IPS-15b (cell line): ENCODE results near the gene TPCN2.

Experiments used
- H3K27me3 ChIP-seq: one replicate; pipeline ENCODE4 v1.6.1; 2013; ENCODE audit warnings: low read length; ENCODE audit not compliant: control insufficient read depth, insufficient read depth
- H3K36me3 ChIP-seq: one replicate; pipeline ENCODE4 v1.6.1; 2013; ENCODE audit warnings: low read length; ENCODE audit not compliant: control insufficient read depth, insufficient read depth
- H3K4me1 ChIP-seq: one replicate; pipeline ENCODE4 v1.6.1; 2013; ENCODE audit warnings: mild to moderate bottlenecking, low read length; ENCODE audit not compliant: control insufficient read depth, insufficient read depth
- H3K4me3 ChIP-seq: one replicate; pipeline ENCODE4 v1.5.1; 2013; ENCODE audit warnings: low read depth, low read length
- H3K9ac ChIP-seq: one replicate; pipeline ENCODE4 v1.6.1; 2013; ENCODE audit warnings: low read depth, mild to moderate bottlenecking, low read length
- H3K9me3 ChIP-seq: one replicate; pipeline ENCODE4 v1.6.1; 2013; ENCODE audit warnings: mild to moderate bottlenecking, low read length; ENCODE audit not compliant: control insufficient read depth, insufficient read depth

The TPCN2 gene

GRCh38 chr11:69114811-69115523 is 66.2 kb downstream of the TPCN2 start:
- Histone ChIP-seq H3K9ac (no peak overlapping the region), H3K4me1 (no peaks in the 10 kb centered on the region), H3K9me3 (no peaks in the 10 kb centered on the region), H3K36me3 (no peaks in the 10 kb centered on the region), H3K27me3 (no peaks in the 10 kb centered on the region), H3K4me3 (no peak overlapping the region)

- H3K36me3 ChIP-seq = no peaks in the 10 kb centered on the region
- no peaks in the 10 kb centered on the region for H3K9me3 ChIP-seq
- no peaks in the 10 kb centered on the region for H3K27me3 ChIP-seq
- H3K9ac ChIP-seq = no peak overlapping the region
- H3K4me3 ChIP-seq = no peak overlapping the region
- no peaks in the 10 kb centered on the region for H3K4me1 ChIP-seq
Measured at GRCh38 chr11:69115586-69116560, 67.1 kb downstream of the TPCN2 start.

GRCh38 chr11:69116671-69117070 is 67.9 kb downstream of the TPCN2 start:
- no peak overlapping the region for H3K9ac ChIP-seq
- no peaks in the 10 kb centered on the region for H3K4me1 ChIP-seq
- H3K36me3 ChIP-seq = no peaks in the 10 kb centered on the region
- H3K9me3 ChIP-seq = no peaks in the 10 kb centered on the region
- no peaks in the 10 kb centered on the region for H3K27me3 ChIP-seq
- no peak overlapping the region for H3K4me3 ChIP-seq

GRCh38 chr11:69119190-69119589 is 70.5 kb downstream of the TPCN2 start:
- no peaks in the 10 kb centered on the region for H3K36me3 ChIP-seq
- no peaks in the 10 kb centered on the region for H3K9me3 ChIP-seq
- no peak overlapping the region for H3K9ac ChIP-seq
- H3K4me1 ChIP-seq = peaks cover 6% of the 10 kb centered on the region
- H3K27me3 ChIP-seq = no peaks in the 10 kb centered on the region
- H3K4me3 ChIP-seq = no peak overlapping the region

GRCh38 chr11:69120096-69120875 is 71.6 kb downstream of the TPCN2 start:
- H3K4me1 ChIP-seq = peaks cover 7% of the 10 kb centered on the region
- H3K9ac ChIP-seq = no peak overlapping the region
- no peaks in the 10 kb centered on the region for H3K9me3 ChIP-seq
- no peak overlapping the region for H3K4me3 ChIP-seq
- H3K27me3 ChIP-seq = no peaks in the 10 kb centered on the region
- no peaks in the 10 kb centered on the region for H3K36me3 ChIP-seq

GRCh38 chr11:69121021-69121420 is 72.3 kb downstream of the TPCN2 start:
- H3K4me1 ChIP-seq = peaks cover 7% of the 10 kb centered on the region
- H3K9ac ChIP-seq = no peak overlapping the region
- no peaks in the 10 kb centered on the region for H3K27me3 ChIP-seq
- no peak overlapping the region for H3K4me3 ChIP-seq
- no peaks in the 10 kb centered on the region for H3K36me3 ChIP-seq
- H3K9me3 ChIP-seq = no peaks in the 10 kb centered on the region

- Histone ChIP-seq H3K9ac (no peak overlapping the region), H3K4me1 (peaks cover 7% of the 10 kb centered on the region), H3K27me3 (no peaks in the 10 kb centered on the region), H3K9me3 (no peaks in the 10 kb centered on the region), H3K4me3 (no peak overlapping the region), H3K36me3 (no peaks in the 10 kb centered on the region)
Measured at GRCh38 chr11:69121621-69122325, 73.0 kb downstream of the TPCN2 start.

GRCh38 chr11:69122326-69122629 is 73.5 kb downstream of the TPCN2 start:
- H3K4me3 ChIP-seq = peak overlapping the region; percentile 5
- no peak overlapping the region for H3K9ac ChIP-seq

GRCh38 chr11:69122630-69123431 is 74.1 kb downstream of the TPCN2 start:
- Histone ChIP-seq H3K4me3 (peak overlapping the region; percentile 37), H3K9me3 (no peaks in the 10 kb centered on the region), H3K36me3 (no peaks in the 10 kb centered on the region), H3K9ac (no peak overlapping the region), H3K27me3 (no peaks in the 10 kb centered on the region), H3K4me1 (peaks cover 7% of the 10 kb centered on the region)

More at GRCh38 chr11:69122326-69122629, 73.5 kb downstream of the TPCN2 start:
- Histone ChIP-seq H3K27me3 (no peaks in the 10 kb centered on the region), H3K4me1 (peaks cover 7% of the 10 kb centered on the region), H3K36me3 (no peaks in the 10 kb centered on the region), H3K9me3 (no peaks in the 10 kb centered on the region)

- Histone ChIP-seq H3K4me3 (peak overlapping the region; percentile 37), H3K9ac (no peak overlapping the region), H3K36me3 (no peaks in the 10 kb centered on the region), H3K9me3 (no peaks in the 10 kb centered on the region), H3K4me1 (peaks cover 7% of the 10 kb centered on the region), H3K27me3 (no peaks in the 10 kb centered on the region)
Measured at GRCh38 chr11:69123593-69124545, 75.1 kb downstream of the TPCN2 start.
